H1 (cell line): ENCODE measurements around the gene BUD13. TPM values are rescaled to one million over a fixed set of nuclear protein-coding genes. Genes with fewer than 3 reads are reported as not detected.

Experiments used
- CTCF ChIA-PET: fragments of 300-600 bp; sonication (Branson Sonifier 250); formaldehyde crosslinking; loops from one replicate; lab custom pipeline; 2021; ENCODE audit not compliant: partially characterized antibody; lab: Charles Lee
- POLR2A ChIA-PET: fragments of 300-600 bp; sonication (Branson Sonifier 250); formaldehyde crosslinking; loops from one replicate; lab custom pipeline; 2021; ENCODE audit warnings: inconsistent platforms; ENCODE audit not compliant: partially characterized antibody; lab: Charles Lee
- DNase-seq, 2 experiments: peaks; one replicate each; pipeline versions ENCODE4 v3.0.0 to v3.0.0-alpha.2; 2010 to 2022; ENCODE audit warnings: low spot score in 2 of 2, low read depth in 1 of 2, mixed read lengths in 1 of 2
- FAIRE-seq: peaks from 2 replicates; lab custom pipeline; 2011; peaks lifted over from hg19 to GRCh38; lab: Jason Lieb, UNC
- H2AFZ ChIP-seq: 2 replicates; pipeline ENCODE4 v1.8.1; 2012; ENCODE audit warnings: low read length, inconsistent platforms
- H2AK5ac ChIP-seq: 2 replicates; pipeline ENCODE4 v1.6.1; 2013; ENCODE audit warnings: low read depth, low read length
- H2BK120ac ChIP-seq: replicated peaks from 2 replicates; pipeline ENCODE3; 2013; ENCODE audit warnings: low read depth, low read length, inconsistent platforms
- H2BK12ac ChIP-seq: 2 replicates; pipeline ENCODE4 v1.6.1; 2013; ENCODE audit warnings: low read depth, low read length
- H2BK15ac ChIP-seq: 2 replicates; pipeline ENCODE4 v1.6.1; 2013; ENCODE audit warnings: low read length
- H2BK20ac ChIP-seq: 2 replicates; pipeline ENCODE4 v1.6.1; 2013; ENCODE audit warnings: low read length
- H2BK5ac ChIP-seq: 2 replicates; pipeline ENCODE4 v1.6.1; 2013; ENCODE audit warnings: low read depth, low read length
- H3K14ac ChIP-seq: 2 replicates; pipeline ENCODE4 v1.6.1; 2013; ENCODE audit warnings: inconsistent platforms; ENCODE audit not compliant: insufficient read length
- H3K18ac ChIP-seq: 2 replicates; pipeline ENCODE4 v1.6.1; 2013; ENCODE audit warnings: low read length; ENCODE audit errors: extremely low read depth
- H3K23ac ChIP-seq: 2 replicates; pipeline ENCODE4 v1.6.1; 2013; ENCODE audit warnings: inconsistent platforms; ENCODE audit not compliant: insufficient read length
- H3K23me2 ChIP-seq: 2 replicates; pipeline ENCODE4 v1.6.1; 2013; ENCODE audit warnings: low read depth, low read length
- H3K27ac ChIP-seq: 2 replicates; pipeline ENCODE4 v1.6.1; 2011; ENCODE audit warnings: low read depth, low read length, inconsistent platforms
- H3K27me3 ChIP-seq, 4 experiments: replicated peaks in 1 of 4; 1 replicate in 1 of 4; 2 replicates in 3 of 4; pipeline versions ENCODE4 v1.6.1 to v1.8.1; 2011 to 2013; ENCODE audit warnings: low read length in 3 of 4, mild to moderate bottlenecking in 3 of 4, inconsistent platforms in 2 of 4, mixed read lengths in 2 of 4, moderate library complexity in 1 of 4; ENCODE audit not compliant: control insufficient read depth in 3 of 4, insufficient read depth in 3 of 4; ENCODE audit errors: extremely low read depth in 1 of 4
- H3K36me3 ChIP-seq, 4 experiments: 2 replicates each; pipeline versions ENCODE4 v1.6.1 to v1.8.1; 2011 to 2013; ENCODE audit warnings: mild to moderate bottlenecking in 4 of 4, low read length in 3 of 4, moderate library complexity in 2 of 4, control low read depth in 1 of 4, inconsistent platforms in 1 of 4; ENCODE audit not compliant: insufficient read depth in 4 of 4, control insufficient read depth in 2 of 4
- H3K4ac ChIP-seq: replicated peaks from 2 replicates; pipeline ENCODE3; 2013; ENCODE audit warnings: low read length, low read depth, mixed read lengths, inconsistent platforms; ENCODE audit not compliant: insufficient read length
- H3K4me1 ChIP-seq, 4 experiments: replicated peaks in 1 of 4; 1 replicate in 1 of 4; 2 replicates in 3 of 4; pipeline versions ENCODE4 v1.6.1 to v1.8.1; 2011 to 2013; ENCODE audit warnings: low read length in 3 of 4, inconsistent platforms in 2 of 4, mixed read lengths in 1 of 4; ENCODE audit not compliant: insufficient read depth in 4 of 4, control insufficient read depth in 3 of 4
- H3K4me2 ChIP-seq, 2 experiments: 2 replicates each; pipeline versions ENCODE4 v1.6.1 to v1.8.1; 2011 to 2013; ENCODE audit warnings: low read depth in 2 of 2, low read length in 2 of 2, control low read depth in 1 of 2, inconsistent platforms in 1 of 2, mild to moderate bottlenecking in 1 of 2; ENCODE audit not compliant: insufficient read depth in 1 of 2
- H3K4me3 ChIP-seq, 4 experiments: fragments of 200-600, 300-600 bp in 1 of 4; sonication (generic), shearing (Covaris generic), sonication (Bioruptor Twin) in 1 of 4; 2 replicates each; pipeline versions ENCODE4 v1.5.1 to v1.8.1; 2011 to 2016; ENCODE audit warnings: low read length in 4 of 4, low read depth in 3 of 4, control low read depth in 2 of 4, inconsistent platforms in 2 of 4, mild to moderate bottlenecking in 2 of 4, mixed read lengths in 1 of 4, moderate library complexity in 1 of 4; ENCODE audit not compliant: insufficient read depth in 2 of 4; ENCODE audit errors: extremely low read depth in 1 of 4
- H3K56ac ChIP-seq: replicated peaks from 2 replicates; pipeline ENCODE3; 2013; ENCODE audit warnings: low read depth, mild to moderate bottlenecking, mixed read lengths, low read length, inconsistent platforms; ENCODE audit not compliant: insufficient read length
- H3K79me1 ChIP-seq: 2 replicates; pipeline ENCODE4 v1.6.1; 2013; ENCODE audit warnings: low read depth, low read length, control low read depth
- H3K79me2 ChIP-seq, 2 experiments: 2 replicates each; pipeline versions ENCODE4 v1.6.1 to v1.8.1; 2012 to 2013; ENCODE audit warnings: low read length in 2 of 2, mild to moderate bottlenecking in 2 of 2, inconsistent platforms in 1 of 2; ENCODE audit not compliant: insufficient read depth in 2 of 2, control insufficient read depth in 1 of 2
- H3K9ac ChIP-seq, 4 experiments: replicated peaks in 1 of 4; 1 replicate in 1 of 4; 2 replicates in 3 of 4; pipeline versions ENCODE4 v1.6.1 to v1.8.1; 2011 to 2013; ENCODE audit warnings: low read depth in 3 of 4, low read length in 3 of 4, control low read depth in 2 of 4, mild to moderate bottlenecking in 2 of 4, moderate library complexity in 2 of 4, inconsistent platforms in 1 of 4; ENCODE audit errors: extremely low read depth in 1 of 4
- H3K9me3 ChIP-seq, 2 experiments: 2 replicates each; pipeline versions ENCODE4 v1.6.1 to v1.8.1; 2012 to 2013; ENCODE audit warnings: mild to moderate bottlenecking in 2 of 2, moderate library complexity in 2 of 2, control low read depth in 1 of 2, inconsistent platforms in 1 of 2, low read depth in 1 of 2, low read length in 1 of 2, mixed read lengths in 1 of 2; ENCODE audit not compliant: insufficient read depth in 2 of 2
- H4K20me1 ChIP-seq, 2 experiments: replicated peaks in 1 of 2; 2 replicates each; pipeline versions ENCODE3 to v1.8.1; 2011 to 2013; ENCODE audit warnings: inconsistent platforms in 2 of 2, low read length in 2 of 2, mild to moderate bottlenecking in 1 of 2; ENCODE audit not compliant: insufficient read depth in 2 of 2, control insufficient read depth in 1 of 2
- H4K5ac ChIP-seq: 2 replicates; pipeline ENCODE4 v1.6.1; 2013; ENCODE audit warnings: low read length, low read depth, mixed read lengths, inconsistent platforms; ENCODE audit not compliant: insufficient read length
- H4K8ac ChIP-seq: 2 replicates; pipeline ENCODE4 v1.8.0; 2013; ENCODE audit warnings: mild to moderate bottlenecking, moderate library complexity, low read length, inconsistent platforms; ENCODE audit not compliant: insufficient read depth; ENCODE audit errors: extremely low read depth
- H4K91ac ChIP-seq: replicated peaks from 2 replicates; pipeline ENCODE3; 2013; ENCODE audit warnings: low read length, mixed read lengths, inconsistent platforms; ENCODE audit not compliant: insufficient read length
- BACH1 ChIP-seq: IDR thresholded peaks from 2 replicates; pipeline ENCODE4 v1.6.1; 2012; ENCODE audit warnings: low read length, improper control_type of control experiment
- GABPA ChIP-seq: IDR thresholded peaks from 2 replicates; pipeline ENCODE4 v1.6.1; 2011; ENCODE audit warnings: mild to moderate bottlenecking, low read length, moderate library complexity, borderline replicate concordance; ENCODE audit not compliant: insufficient read depth
- KDM5A ChIP-seq: fragments of 200-600 bp; IDR thresholded peaks from 2 replicates; pipeline ENCODE4 v1.7.1; 2012; ENCODE audit warnings: mild to moderate bottlenecking, low read length, inconsistent platforms, mixed read lengths
- POLR2A ChIP-seq, 2 experiments: IDR thresholded peaks; 1 replicate in 1 of 2; 2 replicates in 1 of 2; pipeline ENCODE4 v1.6.1; 2011; ENCODE audit warnings: low read depth in 2 of 2, low read length in 2 of 2, mild to moderate bottlenecking in 2 of 2; ENCODE audit errors: control extremely low read depth in 1 of 2
- POLR2AphosphoS5 ChIP-seq: IDR thresholded peaks from 2 replicates; pipeline ENCODE4 v1.6.1; 2011; ENCODE audit warnings: low read depth, low read length
- RFX5 ChIP-seq: IDR thresholded peaks from 2 replicates; pipeline ENCODE4 v1.6.1; 2011; ENCODE audit warnings: low read depth, low read length, improper control_type of control experiment, borderline replicate concordance
- TCF12 ChIP-seq: IDR thresholded peaks from 2 replicates; pipeline ENCODE4 v1.6.1; 2011; ENCODE audit warnings: low read depth, mild to moderate bottlenecking, low read length
- WGBS, 2 experiments: shearing (Covaris generic) in 1 of 2; methylation state at CpG; one replicate each; pipeline versions ENCODE4 v1.1.6 to v1.1.7; 2013 to 2015; ENCODE audit warnings: low lambda C conversion rate in 2 of 2, mixed read lengths in 2 of 2, inconsistent platforms in 1 of 2, low coverage in 1 of 2, missing lambda C conversion rate in 1 of 2; ENCODE audit not compliant: insufficient replicate concordance in 2 of 2, insufficient coverage in 1 of 2, insufficient read length in 1 of 2; ENCODE audit errors: extremely low coverage in 1 of 2, missing lambda C conversion rate in 1 of 2; 5-methylcytosine and 5-hydroxymethylcytosine counted together
- polyA plus RNA-seq, 7 experiments: library from polyadenylated mRNA; depleted of rRNA in 3 of 7; stranded (reverse) in 5 of 7; unstranded in 2 of 7; fragments of >200 nt in 5 of 7; fragments of 200-250 nt in 2 of 7; gene quantifications; 1 replicate in 5 of 7; 2 replicates in 1 of 7; 4 replicates in 1 of 7; pipeline versions ENCODE4 v1.2.1 to v1.2.3, GENCODE V29; 2011 to 2013; ENCODE audit warnings: missing spikeins in 2 of 7, mixed read lengths in 2 of 7
- total RNA-seq: library from RNA; stranded (reverse); fragmentation: NEBNext Ultra II Directional; extraction: Animal tissue kit (Norgen Biotek cat#: 25700); gene quantifications from 2 replicates; pipeline ENCODE4 v1.2.1, GENCODE V29; 2021

BUD13 gene
- total and polyA plus RNA-seq, 2 of the 8 experiments (the other 6 are each of a cell fraction or from before 2014, with no cell fraction given): 24.8 to 27.2 TPM

GRCh38 chr11:116796548-116796947 lies 23.8 kb upstream of the BUD13 start:
- H4K8ac ChIP-seq: no peak overlapping the region
- POLR2A ChIA-PET: interaction anchor here (1.2 kb wide), 1 partner anchor 10 kb away, joined by 4 read pairs; the partner anchor contains the start of gene ZPR1
- no peak overlapping the region for H3K4ac ChIP-seq
- H3K4me1 ChIP-seq: peaks cover 0 to 5% (median 3%) of the 10 kb centered on the region in 4 experiments; a peak in 5 of 7 replicates
- H3K36me3 ChIP-seq: no peaks in the 10 kb centered on the region
- H3K23ac ChIP-seq: no peak overlapping the region
- no peak overlapping the region for H2BK12ac ChIP-seq
- no peaks in the 10 kb centered on the region; a peak in 1 of 7 replicates for H3K27me3 ChIP-seq
- no peak overlapping the region for H3K4me3 ChIP-seq
- no peak overlapping the region for H3K4me2 ChIP-seq
- no peak overlapping the region for H4K5ac ChIP-seq
- H4K20me1 ChIP-seq: no peaks in the 10 kb centered on the region
- FAIRE-seq (no peak), DNase-seq (no peak)
- CTCF ChIA-PET: interaction anchor here (0.8 to 12.1 kb wide), 3 partner anchors 14 to 430 kb away, joined by 4 to 237 read pairs (median 5); partner anchors contain the start of genes APOA1 and APOC3
- no peaks in the 10 kb centered on the region for H3K9me3 ChIP-seq
- H3K14ac ChIP-seq: no peak overlapping the region
- H2BK5ac ChIP-seq: no peak overlapping the region
- no peak overlapping the region for H3K27ac ChIP-seq
- no peaks in the 10 kb centered on the region for H3K23me2 ChIP-seq
- 71% methylated on average over 1 of the region's 1 CpG; no CpG with 5 or more reads in 1 of the 2 experiments for WGBS, 2 experiments
- H2BK15ac ChIP-seq: no peak overlapping the region
- H3K79me1 ChIP-seq: no peaks in the 10 kb centered on the region
- no peak overlapping the region for H2AFZ ChIP-seq
- no peak overlapping the region for H2BK120ac ChIP-seq
- no peak overlapping the region for H3K18ac ChIP-seq
- no peak overlapping the region for H3K56ac ChIP-seq
- no peak overlapping the region for H4K91ac ChIP-seq
- H3K79me2 ChIP-seq: no peaks in the 10 kb centered on the region
- H2AK5ac ChIP-seq: no peak overlapping the region
- no peak overlapping the region for H2BK20ac ChIP-seq
- no peak overlapping the region for H3K9ac ChIP-seq
- no peak for TF ChIP-seq POLR2A (IDR thresholded peaks at IDR 0.05; ENCODE audit: control extremely low read depth in 1 of 2, low read depth in 2 of 2, low read length in 2 of 2)
- TF ChIP-seq KDM5A: no peak
- TF ChIP-seq GABPA: no peak
- TF ChIP-seq POLR2AphosphoS5: no peak
- TF ChIP-seq TCF12: no peak
- peak; percentile 77 for TF ChIP-seq BACH1
- TF ChIP-seq RFX5: no peak
